SJCRH30 (cell line): ENCODE data around the gene ITPRIPL2. TPM values are rescaled to one million over a fixed set of nuclear protein-coding genes. Genes with fewer than 3 reads are reported as not detected.

Source experiments
- DNase-seq, 2 experiments: peaks; one replicate each; pipeline ENCODE4 v3.0.0-alpha.2; 2015 to 2020
- H3K27ac ChIP-seq: fragments of 250-450 bp; sonication (Bioruptor Pico); 2 replicates; pipeline ENCODE4 v1.5.1; 2020; ENCODE audit warnings: mild to moderate bottlenecking, moderate library complexity
- H3K27me3 ChIP-seq: fragments of 250-450 bp; sonication (Bioruptor Pico); 2 replicates; pipeline ENCODE4 v1.5.1; 2020; ENCODE audit warnings: mild to moderate bottlenecking, moderate library complexity
- H3K36me3 ChIP-seq: fragments of 250-450 bp; sonication (Bioruptor Pico); 2 replicates; pipeline ENCODE4 v1.5.1; 2020; ENCODE audit warnings: mild to moderate bottlenecking, moderate library complexity
- H3K4me1 ChIP-seq: fragments of 250-450 bp; sonication (Bioruptor Pico); 2 replicates; pipeline ENCODE4 v1.5.1; 2020; ENCODE audit warnings: mild to moderate bottlenecking, moderate library complexity
- H3K4me3 ChIP-seq: fragments of 250-450 bp; sonication (Bioruptor Pico); 2 replicates; pipeline ENCODE4 v1.5.1; 2020; ENCODE audit warnings: mild to moderate bottlenecking, moderate library complexity
- H3K9me3 ChIP-seq: fragments of 250-450 bp; sonication (Bioruptor Pico); replicated peaks from 2 replicates; pipeline ENCODE4 v1.5.1; 2020; ENCODE audit warnings: mild to moderate bottlenecking, moderate library complexity
- total RNA-seq: library from RNA; depleted of rRNA; stranded (reverse); fragments of >200 nt; shearing (Covaris generic); gene quantifications from 2 replicates; pipeline ENCODE4 v1.2.3, GENCODE V29; 2014

ITPRIPL2 gene
- total RNA-seq, 1 experiment from 2014 or later, result 3.6 TPM

GRCh38 chr16:19126300-19126699 is 12.5 kb downstream of the ITPRIPL2 start:
- DNase-seq, result no peak
- no peaks in the 10 kb centered on the region for H3K36me3 ChIP-seq
- H3K4me1 ChIP-seq, result peaks cover 13% of the 10 kb centered on the region
- no peaks in the 10 kb centered on the region for H3K27me3 ChIP-seq
- H3K9me3 ChIP-seq, result 0 out of 2 replicates have a peak, but pooled peaks cover 4% of the 10 kb centered on the region
- H3K27ac ChIP-seq, result no peak overlapping the region
- no peak overlapping the region for H3K4me3 ChIP-seq

GRCh38 chr16:19127205-19127604 is 13.4 kb downstream of the ITPRIPL2 start:
- DNase-seq, result no peak
- no peak overlapping the region for H3K4me3 ChIP-seq
- H3K27ac ChIP-seq, result no peak overlapping the region
- H3K4me1 ChIP-seq, result peaks cover 18% of the 10 kb centered on the region
- no peaks in the 10 kb centered on the region for H3K36me3 ChIP-seq
- no peaks in the 10 kb centered on the region for H3K27me3 ChIP-seq
- 0 out of 2 replicates have a peak, but pooled peaks cover 4% of the 10 kb centered on the region for H3K9me3 ChIP-seq

GRCh38 chr16:19127674-19128131 is 13.9 kb downstream of the ITPRIPL2 start:
- Histone ChIP-seq H3K36me3 (no peaks in the 10 kb centered on the region), H3K27me3 (no peaks in the 10 kb centered on the region), H3K4me3 (no peak overlapping the region), H3K9me3 (0 out of 2 replicates have a peak, but pooled peaks cover 4% of the 10 kb centered on the region), H3K27ac (no peak overlapping the region), H3K4me1 (peaks cover 23% of the 10 kb centered on the region)
- no peak for DNase-seq

GRCh38 chr16:19128454-19129200 is 14.9 kb downstream of the ITPRIPL2 start:
- Histone ChIP-seq H3K27ac (no peak overlapping the region), H3K27me3 (no peaks in the 10 kb centered on the region), H3K36me3 (no peaks in the 10 kb centered on the region), H3K9me3 (0 out of 2 replicates have a peak, but pooled peaks cover 4% of the 10 kb centered on the region), H3K4me3 (no peak overlapping the region), H3K4me1 (peaks cover 25% of the 10 kb centered on the region)
- no peak for DNase-seq

- Histone ChIP-seq H3K4me1 (peaks cover 25% of the 10 kb centered on the region), H3K27ac (peak overlapping the region; percentile 39; the same call in 1 of the 2 replicates), H3K9me3 (0 out of 2 replicates have a peak, but pooled peaks cover 4% of the 10 kb centered on the region), H3K36me3 (no peaks in the 10 kb centered on the region), H3K4me3 (no peak overlapping the region), H3K27me3 (no peaks in the 10 kb centered on the region)
- no peak for DNase-seq
Observed at GRCh38 chr16:19130385-19130784, 16.6 kb downstream of the ITPRIPL2 start.

GRCh38 chr16:19130852-19131824 is 17.4 kb downstream of the ITPRIPL2 start:
- peak overlapping the region; percentile 39 for H3K27ac ChIP-seq
- peak overlapping the region; percentile 10; the same call in 1 of the 2 replicates for H3K4me3 ChIP-seq
- DNase-seq, result peak; percentile 38 to 62
- no peaks in the 10 kb centered on the region for H3K27me3 ChIP-seq
- no peaks in the 10 kb centered on the region for H3K36me3 ChIP-seq
- peaks cover 31% of the 10 kb centered on the region for H3K4me1 ChIP-seq
- H3K9me3 ChIP-seq, result 0 out of 2 replicates have a peak, but pooled peaks cover under 1% of the 10 kb centered on the region

GRCh38 chr16:19131825-19132218 is 18.1 kb downstream of the ITPRIPL2 start:
- H3K4me1 ChIP-seq, result peaks cover 37% of the 10 kb centered on the region
- DNase-seq, result no peak
- H3K27me3 ChIP-seq, result no peaks in the 10 kb centered on the region
- H3K27ac ChIP-seq, result no peak overlapping the region
- H3K9me3 ChIP-seq, result no peaks in the 10 kb centered on the region
- H3K36me3 ChIP-seq, result no peaks in the 10 kb centered on the region
- no peak overlapping the region for H3K4me3 ChIP-seq

- Histone ChIP-seq H3K27me3 (no peaks in the 10 kb centered on the region), H3K4me3 (no peak overlapping the region), H3K9me3 (no peaks in the 10 kb centered on the region), H3K4me1 (peaks cover 40% of the 10 kb centered on the region), H3K36me3 (no peaks in the 10 kb centered on the region), H3K27ac (no peak overlapping the region)
- no peak for DNase-seq
Observed at GRCh38 chr16:19132255-19132654, 18.5 kb downstream of the ITPRIPL2 start.

GRCh38 chr16:19132898-19133297 is 19.1 kb downstream of the ITPRIPL2 start:
- Histone ChIP-seq H3K9me3 (no peaks in the 10 kb centered on the region), H3K27me3 (no peaks in the 10 kb centered on the region), H3K4me3 (no peak overlapping the region), H3K4me1 (peaks cover 42% of the 10 kb centered on the region), H3K27ac (no peak overlapping the region), H3K36me3 (no peaks in the 10 kb centered on the region)
- DNase-seq, result peak; percentile 54 to 75

- no peak overlapping the region for H3K27ac ChIP-seq
- no peak for DNase-seq
- H3K9me3 ChIP-seq, result no peaks in the 10 kb centered on the region
- peaks cover 44% of the 10 kb centered on the region for H3K4me1 ChIP-seq
- no peaks in the 10 kb centered on the region for H3K36me3 ChIP-seq
- no peak overlapping the region for H3K4me3 ChIP-seq
- H3K27me3 ChIP-seq, result no peaks in the 10 kb centered on the region
Observed at GRCh38 chr16:19133600-19133999, 19.8 kb downstream of the ITPRIPL2 start.

GRCh38 chr16:19135201-19135842 is 21.6 kb downstream of the ITPRIPL2 start:
- H3K4me1 ChIP-seq, result peaks cover 43% of the 10 kb centered on the region
- DNase-seq, result no peak

GRCh38 chr16:19135896-19136438 is 22.2 kb downstream of the ITPRIPL2 start:
- H3K36me3 ChIP-seq, result no peaks in the 10 kb centered on the region
- H3K4me3 ChIP-seq, result no peak overlapping the region
- peak in 1 of 2 experiments; percentile 19 for DNase-seq
- H3K27ac ChIP-seq, result no peak overlapping the region
- H3K9me3 ChIP-seq, result no peaks in the 10 kb centered on the region
- H3K4me1 ChIP-seq, result peaks cover 37% of the 10 kb centered on the region
- no peaks in the 10 kb centered on the region for H3K27me3 ChIP-seq

More at GRCh38 chr16:19135201-19135842, 21.6 kb downstream of the ITPRIPL2 start:
- H3K9me3 ChIP-seq, result no peaks in the 10 kb centered on the region
- no peaks in the 10 kb centered on the region for H3K27me3 ChIP-seq
- H3K27ac ChIP-seq, result no peak overlapping the region
- no peaks in the 10 kb centered on the region for H3K36me3 ChIP-seq
- no peak overlapping the region for H3K4me3 ChIP-seq

GRCh38 chr16:19136549-19137196 is 22.9 kb downstream of the ITPRIPL2 start:
- Histone ChIP-seq H3K36me3 (no peaks in the 10 kb centered on the region), H3K4me1 (peaks cover 30% of the 10 kb centered on the region), H3K27me3 (no peaks in the 10 kb centered on the region), H3K27ac (no peak overlapping the region), H3K9me3 (no peaks in the 10 kb centered on the region), H3K4me3 (no peak overlapping the region)
- DNase-seq, result no peak
